ENCODE results near the gene JAKMIP1.

DNA sequence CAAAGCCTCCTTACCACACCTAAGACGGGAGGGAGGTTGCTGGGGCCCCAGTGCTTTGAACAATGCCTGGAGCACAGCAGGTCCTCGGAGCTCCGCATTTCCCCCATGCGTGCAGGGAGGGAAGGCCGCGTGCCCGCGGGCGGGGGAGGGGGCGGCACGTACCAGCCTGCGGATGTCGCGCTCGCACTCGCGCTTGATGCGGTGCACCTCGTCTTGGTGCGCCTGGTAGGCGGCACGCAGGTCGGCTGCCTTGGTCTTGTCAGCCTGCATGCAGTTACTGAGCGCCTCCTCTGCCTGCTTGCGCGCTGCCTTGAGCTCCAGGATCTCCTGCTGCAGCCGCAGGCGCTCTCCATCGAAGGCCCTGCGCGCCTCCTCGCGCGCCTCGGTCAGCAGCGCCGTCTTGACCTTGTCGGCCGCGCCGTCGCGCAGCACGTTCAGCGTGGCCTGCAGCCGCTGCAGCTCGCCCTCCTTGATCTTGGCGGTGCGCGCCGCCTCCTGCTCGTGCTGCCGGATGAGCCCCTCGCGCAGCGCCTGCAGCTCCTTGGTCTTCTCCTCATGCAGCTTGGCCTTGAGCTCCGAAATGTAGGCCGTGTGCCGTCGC lies 94.9 kb downstream of the JAKMIP1 start:
- TF ChIP-seq FOXM1 (IDR thresholded peaks at IDR 0.05; ENCODE audit: borderline replicate concordance) (no peak), TARDBP (IDR thresholded peaks at IDR 0.05) (no peak), FOXK2 (IDR thresholded peaks at IDR 0.05) (no peak), SUZ12 (IDR thresholded peaks at IDR 0.05) (no peak), LEF1 (IDR thresholded peaks at IDR 0.05; ENCODE audit: borderline replicate concordance) (no peak), CTBP1 (IDR thresholded peaks at IDR 0.05; ENCODE audit: borderline replicate concordance) (no peak), ZNF384 (IDR thresholded peaks at IDR 0.05) (no peak), NFRKB (IDR thresholded peaks at IDR 0.05) (no peak), SP1 (IDR thresholded peaks at IDR 0.05) (no peak), HDGF (IDR thresholded peaks at IDR 0.05; ENCODE audit: borderline replicate concordance) (no peak), BHLHE40 (IDR thresholded peaks at IDR 0.05; ENCODE audit: borderline replicate concordance) (no peak), ELF4 (IDR thresholded peaks at IDR 0.05) (no peak), ARNT (IDR thresholded peaks at IDR 0.05) (no peak)
- TF ChIP-seq, protein P1, sequence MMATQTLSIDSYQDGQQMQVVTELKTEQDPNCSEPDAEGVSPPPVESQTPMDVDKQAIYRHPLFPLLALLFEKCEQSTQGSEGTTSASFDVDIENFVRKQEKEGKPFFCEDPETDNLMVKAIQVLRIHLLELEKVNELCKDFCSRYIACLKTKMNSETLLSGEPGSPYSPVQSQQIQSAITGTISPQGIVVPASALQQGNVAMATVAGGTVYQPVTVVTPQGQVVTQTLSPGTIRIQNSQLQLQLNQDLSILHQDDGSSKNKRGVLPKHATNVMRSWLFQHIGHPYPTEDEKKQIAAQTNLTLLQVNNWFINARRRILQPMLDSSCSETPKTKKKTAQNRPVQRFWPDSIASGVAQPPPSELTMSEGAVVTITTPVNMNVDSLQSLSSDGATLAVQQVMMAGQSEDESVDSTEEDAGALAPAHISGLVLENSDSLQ (IDR thresholded peaks at IDR 0.05) = no peak
